K562 (cell line): Measurements from ENCODE around the gene AGMO. TPM values are rescaled to one million over a fixed set of nuclear protein-coding genes. Genes with fewer than 3 reads are reported as not detected.

Experiments used
- CBX1 ChIP-seq: sonication (generic); IDR thresholded peaks from 2 replicates; pipeline ENCODE4 v1.6.1; 2016; ENCODE audit warnings: antibody characterized with exemption, low read depth, mild to moderate bottlenecking
- CTCF ChIP-seq, 3 experiments: IDR thresholded peaks in 2 of 3; conservative IDR thresholded peaks in 1 of 3; 2 replicates each; pipeline ENCODE4 v1.5.1; 2011 to 2012; ENCODE audit warnings: low read length in 3 of 3, mild to moderate bottlenecking in 3 of 3, control low read depth in 2 of 3, improper control_type of control experiment in 1 of 3, inconsistent platforms in 1 of 3, low read depth in 1 of 3, mixed read lengths in 1 of 3, moderate library complexity in 1 of 3; ENCODE audit not compliant: insufficient read depth in 2 of 3
- FOXA3 ChIP-seq, 2 experiments: fragments of 450-650 bp in 1 of 2; sonication (generic) in 1 of 2; formaldehyde crosslinking; IDR thresholded peaks in 1 of 2; conservative IDR thresholded peaks in 1 of 2; 2 replicates each; pipeline versions ENCODE4 v1.4.0 to v1.8.0; 2020 to 2022; ENCODE audit warnings: mild to moderate bottlenecking in 2 of 2, missing genetic modification reagents in 1 of 2
- GTF2E2 ChIP-seq: fragments of 200-800 bp; sonication (Bioruptor generic); IDR thresholded peaks from 2 replicates; pipeline ENCODE4 v1.6.1; 2016; ENCODE audit warnings: missing genetic modification characterization, missing compliant biosample characterization
- MITF ChIP-seq: IDR thresholded peaks from 2 replicates; pipeline ENCODE4 v1.6.1; 2014; ENCODE audit warnings: antibody characterized with exemption
- PTBP1 ChIP-seq: fragments of 200-400 bp; formaldehyde crosslinking; IDR thresholded peaks from 2 replicates; pipeline ENCODE4 v1.6.1; 2017; ENCODE audit warnings: low read depth, low read length
- PYGO2 ChIP-seq: fragments of 450-650 bp; IDR thresholded peaks from 2 replicates; pipeline ENCODE4 v1.6.1; 2016; ENCODE audit warnings: mild to moderate bottlenecking, missing genetic modification characterization, moderate library complexity, missing compliant biosample characterization
- RCOR1 ChIP-seq, 2 experiments: IDR thresholded peaks; 2 replicates each; pipeline ENCODE4 v1.6.1; 2012; ENCODE audit warnings: low read depth in 2 of 2, low read length in 2 of 2, borderline replicate concordance in 1 of 2, improper control_type of control experiment in 1 of 2
- ZHX1 ChIP-seq: fragments of 150-350 bp; conservative IDR thresholded peaks from 2 replicates; pipeline ENCODE4 v1.6.1; 2014; ENCODE audit warnings: low read length
- ZNF143 ChIP-seq: sonication (generic); formaldehyde crosslinking; IDR thresholded peaks from 2 replicates; pipeline ENCODE4 v1.9.0; 2022; ENCODE audit warnings: mild to moderate bottlenecking, missing genetic modification reagents
- polyA plus RNA-seq, 8 experiments: library from polyadenylated mRNA; depleted of rRNA in 4 of 8; stranded (reverse) in 5 of 8; unstranded in 3 of 8; fragments of >200 nt; fragmentation: Nextera tagmentation in 2 of 8; fragmentation: Illumina TruSeq in 1 of 8; extraction: Ambion mirVana in 2 of 8; extraction: Trizol in 1 of 8; gene quantifications; 2 replicates each; pipeline versions ENCODE4 v1.2.1 to v1.2.3, GENCODE V29; 2011 to 2014; ENCODE audit warnings: inconsistent platforms in 1 of 8, missing spikeins in 1 of 8
- total RNA-seq, 7 experiments: library from RNA; depleted of rRNA in 6 of 7; stranded (reverse); fragments of >200 nt in 6 of 7; fragmentation: Illumina TruSeq in 2 of 7; extraction: Trizol in 2 of 7; gene quantifications; 2 replicates each; pipeline versions ENCODE4 v1.2.1 to v1.2.3, GENCODE V29; 2011 to 2021; ENCODE audit warnings: low replicate concordance in 1 of 7
- TF ChIP-seq, protein P1 (sequence below): fragments of 200-800 bp; sonication (Bioruptor generic); IDR thresholded peaks from 2 replicates; pipeline ENCODE4 v1.6.1; 2017; ENCODE audit warnings: missing genetic modification characterization, missing compliant biosample characterization

AGMO gene
- total and polyA plus RNA-seq, 9 of the 15 experiments (the other 6 are each of a cell fraction or from before 2014, with no cell fraction given) = 0.30 to 1.4 (median 0.69) TPM; not detected in 1

GRCh38 chr7:15326044-15326644 lies 235.7 kb downstream of the AGMO start (continued):
- peak in 1 of 3 experiments; percentile 44; a peak in 1 of 6 replicates for TF ChIP-seq CTCF (IDR thresholded peaks at IDR 0.05 in 2 of 3, conservative IDR thresholded peaks at IDR 0.05 in 1 of 3; ENCODE audit: insufficient read depth in 2 of 3, low read depth in 1 of 3, low read length in 3 of 3)
- no peak for TF ChIP-seq CBX1
- TF ChIP-seq PTBP1 = no peak
- no peak for TF ChIP-seq ZNF143
- TF ChIP-seq PYGO2 (tag) = no peak
- peak in 1 of 2 experiments; percentile 66; a peak in 2 of 4 replicates for TF ChIP-seq FOXA3 (CRISPR knock-in tag; conservative IDR thresholded peaks at IDR 0.05 in 1 of 2, IDR thresholded peaks at IDR 0.05 in 1 of 2)
- TF ChIP-seq RCOR1 (IDR thresholded peaks at IDR 0.05; ENCODE audit: borderline replicate concordance in 1 of 2, low read depth in 2 of 2, low read length in 2 of 2) = no peak
- TF ChIP-seq, protein P1, sequence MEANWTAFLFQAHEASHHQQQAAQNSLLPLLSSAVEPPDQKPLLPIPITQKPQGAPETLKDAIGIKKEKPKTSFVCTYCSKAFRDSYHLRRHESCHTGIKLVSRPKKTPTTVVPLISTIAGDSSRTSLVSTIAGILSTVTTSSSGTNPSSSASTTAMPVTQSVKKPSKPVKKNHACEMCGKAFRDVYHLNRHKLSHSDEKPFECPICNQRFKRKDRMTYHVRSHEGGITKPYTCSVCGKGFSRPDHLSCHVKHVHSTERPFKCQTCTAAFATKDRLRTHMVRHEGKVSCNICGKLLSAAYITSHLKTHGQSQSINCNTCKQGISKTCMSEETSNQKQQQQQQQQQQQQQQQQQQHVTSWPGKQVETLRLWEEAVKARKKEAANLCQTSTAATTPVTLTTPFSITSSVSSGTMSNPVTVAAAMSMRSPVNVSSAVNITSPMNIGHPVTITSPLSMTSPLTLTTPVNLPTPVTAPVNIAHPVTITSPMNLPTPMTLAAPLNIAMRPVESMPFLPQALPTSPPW (CRISPR knock-in tag) = peak; percentile 38; the same call in 1 of the 2 replicates
- no peak for TF ChIP-seq ZHX1
- TF ChIP-seq MITF = no peak
- no peak for TF ChIP-seq GTF2E2
